Globus pallidus (tissue), 1 donor: ENCODE measurements around the gene STARD9.
"Not testable (repeated sequence)": the region's sequence is repeated elsewhere in the genome, so short reads cannot be mapped to it uniquely, and the experiment has no call there.

Experiments used
- DNase-seq: peaks from one replicate; pipeline ENCODE4 v3.0.0-alpha.2; 2015; ENCODE audit warnings: low spot score

The STARD9 gene

DNA sequence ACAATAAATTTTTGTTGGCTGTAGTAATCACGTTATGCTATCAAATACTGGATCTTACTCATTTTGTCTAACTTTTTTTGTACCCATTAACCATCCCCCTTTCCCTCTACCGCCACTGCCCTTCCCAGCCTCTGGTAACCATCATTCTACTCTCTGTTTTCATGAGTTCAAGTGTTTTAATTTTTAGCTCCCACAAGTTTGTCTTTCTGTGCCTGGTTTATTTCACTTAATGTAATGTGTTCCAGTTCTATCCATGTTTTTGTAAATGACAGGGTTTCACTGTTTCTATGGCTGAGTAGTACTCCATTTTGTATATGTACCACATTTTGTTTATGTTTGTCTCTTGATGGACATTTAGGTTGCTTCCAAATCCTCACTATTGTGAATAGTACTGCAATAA, 52.1 kb downstream of the STARD9 start:
- no peak for DNase-seq

DNA sequence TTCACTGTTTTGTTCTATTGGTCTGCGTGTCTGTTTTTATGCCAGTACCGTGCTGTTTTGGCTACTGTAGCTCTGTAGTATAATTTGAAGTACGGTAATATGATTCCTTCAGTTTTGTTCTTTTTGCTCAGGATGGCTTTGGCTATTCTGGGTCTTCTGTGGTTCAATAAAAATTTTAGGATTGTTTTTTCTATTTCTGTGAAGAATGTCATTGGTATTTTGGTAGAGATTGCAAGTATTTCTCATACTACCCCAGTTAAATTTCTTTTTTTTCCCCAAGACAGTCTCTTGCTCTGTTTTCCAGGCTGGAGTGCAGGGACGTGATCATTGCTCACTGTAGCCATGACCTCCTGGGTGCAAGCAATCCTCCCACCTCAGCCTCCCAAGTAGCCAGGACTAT, 53.4 kb downstream of the STARD9 start:
- no peak for DNase-seq

DNA sequence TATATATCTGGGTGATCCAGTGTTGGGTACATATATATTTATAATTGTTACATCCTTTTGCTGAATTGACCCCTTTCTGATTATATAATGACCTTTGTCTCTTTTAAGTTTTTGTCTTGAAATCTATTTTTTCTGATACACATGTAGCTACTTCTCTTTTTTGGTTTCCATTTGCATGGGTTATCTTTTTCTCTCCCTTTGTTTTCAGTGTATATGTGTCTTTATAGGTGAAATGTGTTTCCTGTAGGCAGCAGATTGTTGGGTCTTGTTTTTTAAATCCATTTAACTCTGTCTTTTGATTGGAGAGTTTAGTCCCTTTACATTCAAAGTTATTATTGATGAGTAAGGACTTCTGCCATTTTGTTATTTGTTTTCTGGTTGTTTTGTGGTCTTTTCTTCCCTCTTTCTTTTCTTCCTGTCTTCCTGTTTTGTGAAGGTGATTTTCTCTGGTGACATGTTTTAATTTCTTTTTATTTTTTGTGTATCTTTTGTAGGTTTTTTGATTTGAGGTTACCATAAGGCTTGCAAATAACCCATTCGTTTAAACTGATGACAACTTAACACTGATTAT, 56.8 kb downstream of the STARD9 start:
- DNase-seq = no peak

DNA sequence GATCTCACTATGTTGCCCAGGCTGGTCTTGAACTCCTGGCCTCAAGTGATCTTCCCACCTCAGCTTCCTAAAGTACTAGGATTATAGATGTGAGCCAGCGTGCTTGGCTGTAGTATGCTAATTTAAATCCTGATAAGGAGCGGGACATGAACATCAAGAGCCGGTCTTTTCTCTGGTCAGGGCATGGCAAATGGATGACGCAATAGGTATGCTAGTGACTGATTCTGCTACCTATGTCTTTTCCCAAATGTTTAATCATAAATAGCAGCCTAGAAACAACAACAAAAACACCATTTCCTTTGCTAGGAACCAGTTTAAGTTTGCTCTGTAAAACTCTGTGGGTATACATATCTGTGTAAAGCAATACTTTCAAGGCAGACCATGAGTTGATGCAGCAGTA, 64.7 kb downstream of the STARD9 start:
- no peak for DNase-seq

DNA sequence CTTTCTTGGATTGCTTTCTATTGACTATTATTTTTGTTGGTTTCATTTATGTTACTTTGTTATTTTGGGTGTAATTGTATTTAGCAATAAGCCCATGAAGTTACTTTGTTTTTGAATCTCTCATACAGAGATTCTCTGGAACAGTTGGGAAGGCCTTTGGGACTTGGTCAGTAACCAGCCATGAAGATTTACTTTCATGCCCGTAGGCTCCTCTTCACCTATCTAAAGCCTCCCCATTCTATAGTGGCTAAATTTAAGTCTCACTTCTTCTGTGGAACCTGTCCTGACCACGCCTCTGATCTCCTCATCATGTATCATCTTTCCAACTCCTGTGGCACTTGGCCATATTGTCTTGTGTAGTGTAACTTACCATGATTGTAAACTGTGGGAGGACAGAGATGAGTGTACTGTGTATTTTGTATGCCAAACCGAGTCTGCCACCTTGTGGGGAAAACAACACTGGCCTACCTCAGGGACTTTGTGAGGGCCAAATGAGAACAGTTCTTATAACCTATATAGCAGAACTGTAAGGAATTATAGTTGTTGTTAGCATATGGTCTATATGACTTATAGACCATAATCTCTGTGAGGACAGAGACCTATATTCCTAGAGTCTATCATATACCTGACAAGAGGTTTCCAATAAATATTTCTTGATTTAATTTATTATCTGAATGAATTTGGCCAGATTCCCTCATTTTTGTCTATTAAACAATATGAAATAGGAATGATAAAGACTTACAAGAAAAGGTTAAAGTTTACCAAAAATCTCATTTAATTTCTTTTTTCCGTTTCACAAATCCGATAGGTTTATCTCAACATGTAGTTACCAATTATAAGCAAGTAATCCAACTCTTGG, 75.0 kb downstream of the STARD9 start:
- DNase-seq = peak; percentile 75

DNA sequence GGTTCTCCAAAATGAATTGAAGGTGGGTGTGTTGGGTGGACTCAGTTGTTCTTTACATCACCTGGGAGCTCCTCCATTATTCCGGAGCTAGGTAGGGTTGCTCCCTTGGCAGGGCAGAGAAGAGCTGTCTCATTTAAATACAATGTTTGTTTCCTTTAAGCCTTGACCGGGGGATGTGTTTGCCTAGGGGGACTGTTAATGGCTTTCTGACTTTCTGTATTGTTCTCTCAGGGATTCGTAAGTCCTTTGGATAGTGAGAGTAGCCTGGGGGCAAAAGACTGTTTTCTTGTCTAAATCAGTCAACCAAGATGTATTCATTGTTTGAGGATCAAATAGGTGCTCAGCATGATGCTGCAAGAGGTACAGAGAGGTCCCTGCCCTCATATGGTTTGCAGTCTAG, 90.4 kb downstream of the STARD9 start:
- DNase-seq = no peak

DNA sequence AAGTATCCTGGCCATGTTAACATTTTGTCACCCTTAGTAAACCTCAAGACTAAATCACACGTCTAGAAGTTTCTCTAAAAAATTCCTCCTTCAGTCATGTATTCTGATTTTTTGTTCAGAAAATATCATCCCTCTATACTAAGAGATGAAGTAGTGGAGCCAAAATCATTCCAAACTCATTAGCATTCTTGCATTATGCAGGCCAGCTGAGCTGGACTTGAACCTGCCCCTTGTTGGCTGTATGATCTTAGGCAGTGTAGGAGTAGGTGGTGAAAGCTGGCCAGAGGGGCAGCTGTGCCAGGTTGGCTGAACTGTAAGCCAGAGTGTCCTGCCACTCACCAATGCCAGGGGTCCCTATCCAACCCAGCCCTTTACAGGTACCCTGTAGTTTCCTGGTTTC, 92.4 kb downstream of the STARD9 start:
- DNase-seq = no peak

DNA sequence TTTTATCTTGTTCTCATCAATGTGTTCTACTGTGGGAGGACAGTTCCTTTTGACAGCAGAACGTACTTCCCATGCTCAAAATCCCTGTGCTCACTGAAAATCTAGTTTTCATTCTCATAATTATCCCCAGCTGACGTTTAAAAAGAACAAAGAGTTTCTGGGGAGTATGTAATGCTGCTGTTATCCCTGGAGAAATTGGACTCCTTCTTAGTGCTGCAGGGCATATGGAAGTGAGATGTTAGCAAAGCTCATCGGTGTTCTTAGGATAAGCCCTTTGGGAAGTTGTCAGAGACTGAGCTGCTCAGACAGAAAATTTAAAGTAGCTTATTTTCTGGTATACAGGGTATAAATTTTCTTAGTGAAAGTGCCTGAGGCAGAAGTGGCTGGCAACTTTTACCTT, 95.0 kb downstream of the STARD9 start:
- DNase-seq = no peak

DNA sequence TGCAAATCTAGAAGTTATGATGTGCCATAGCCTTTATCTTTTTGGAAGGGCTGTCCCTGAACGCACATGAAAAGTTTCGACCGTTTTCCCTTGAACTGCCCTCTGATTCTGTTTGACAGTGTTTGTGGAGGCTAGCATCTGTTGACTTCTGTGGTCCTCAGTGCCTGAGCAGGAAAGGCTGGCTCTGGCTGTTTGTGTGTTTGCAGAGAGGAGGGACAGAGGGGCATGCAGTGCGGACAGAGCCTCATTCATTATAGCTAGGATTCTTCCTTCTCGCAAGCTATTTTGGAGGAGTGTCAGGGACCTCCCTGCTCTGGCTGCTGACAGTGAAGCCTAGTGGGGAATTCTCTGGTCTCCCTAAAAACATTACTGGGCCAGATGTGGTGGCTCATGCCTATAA, 97.0 kb downstream of the STARD9 start:
- DNase-seq = peak; percentile 49

DNA sequence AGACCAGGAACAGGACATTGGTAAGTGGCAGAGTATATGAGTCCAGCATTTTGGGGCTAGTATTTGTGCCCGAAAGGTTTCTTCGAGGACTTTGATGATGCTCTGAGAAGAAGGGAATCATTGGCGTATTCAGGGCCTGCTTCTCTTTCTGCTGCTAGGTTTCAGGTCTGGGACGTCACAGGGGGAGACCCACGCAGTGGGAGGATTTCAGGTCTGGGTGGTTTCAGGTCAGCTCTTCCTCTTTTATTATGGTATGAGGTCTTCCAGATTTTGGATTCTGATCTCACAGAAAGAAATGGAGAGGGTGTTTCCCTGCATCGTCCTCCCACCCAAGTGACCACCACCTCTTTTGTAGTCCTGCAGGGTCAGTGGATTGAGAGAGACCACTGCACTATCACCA, 99.1 kb downstream of the STARD9 start:
- no peak for DNase-seq

DNA sequence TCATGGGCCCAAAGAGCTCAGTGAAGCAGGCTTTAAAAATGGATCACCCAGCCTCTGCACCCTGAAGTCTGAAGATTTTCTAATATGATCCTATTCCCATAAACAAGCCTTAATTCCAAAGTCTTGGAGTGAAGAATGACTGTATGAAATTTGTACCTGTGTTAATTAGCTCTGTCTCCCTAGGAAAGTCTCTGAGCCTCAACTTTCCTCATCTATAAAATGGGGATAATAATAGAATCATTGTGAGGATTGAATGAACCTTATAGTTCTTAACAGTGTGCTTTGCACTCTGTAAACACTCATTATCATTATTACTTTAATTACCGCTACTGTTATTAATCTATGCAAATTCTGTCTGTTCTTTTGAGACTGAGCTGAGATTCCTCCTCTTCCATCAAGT, 99.6 kb downstream of the STARD9 start:
- DNase-seq = no peak

DNA sequence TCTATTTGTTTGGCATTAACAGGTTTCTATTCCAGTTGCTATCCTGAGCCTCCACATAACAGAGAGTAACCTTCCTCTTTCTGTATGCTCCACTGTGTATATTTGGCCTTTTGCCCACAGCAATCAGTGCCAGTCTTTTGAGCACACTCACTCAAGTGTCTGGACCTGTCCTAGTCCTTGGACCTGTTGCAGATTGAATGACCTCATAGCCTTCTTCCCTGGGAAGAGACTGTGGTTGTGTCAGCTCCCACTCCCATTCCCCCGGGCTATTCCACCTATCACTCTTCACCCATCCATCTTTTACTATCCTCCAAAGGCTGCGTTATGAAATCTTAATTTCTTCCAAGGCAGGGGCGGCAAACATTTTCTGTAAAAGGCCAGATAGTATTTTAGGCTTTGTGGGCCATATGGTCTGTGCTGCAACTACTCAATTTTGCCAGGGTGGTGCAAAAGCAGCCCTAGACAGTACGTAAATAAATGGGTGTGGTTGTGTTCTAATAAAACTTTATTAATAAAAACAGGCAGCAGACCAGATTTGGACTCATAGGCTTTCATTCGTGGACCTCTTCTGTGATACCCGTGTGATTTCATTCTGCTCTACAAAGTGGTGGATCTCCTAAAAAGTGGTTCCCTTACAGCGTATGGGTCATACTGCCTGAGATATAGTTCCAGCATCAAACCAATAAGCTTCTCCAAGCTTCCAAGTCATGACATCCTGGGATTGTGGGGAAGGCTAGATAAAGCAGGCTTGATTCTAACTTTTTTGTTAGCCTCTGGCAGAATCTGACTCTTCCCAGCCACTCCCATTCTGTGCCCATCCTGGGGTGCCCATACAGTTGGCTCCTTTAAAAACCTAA, 104.1 kb downstream of the STARD9 start:
- no peak for DNase-seq

DNA sequence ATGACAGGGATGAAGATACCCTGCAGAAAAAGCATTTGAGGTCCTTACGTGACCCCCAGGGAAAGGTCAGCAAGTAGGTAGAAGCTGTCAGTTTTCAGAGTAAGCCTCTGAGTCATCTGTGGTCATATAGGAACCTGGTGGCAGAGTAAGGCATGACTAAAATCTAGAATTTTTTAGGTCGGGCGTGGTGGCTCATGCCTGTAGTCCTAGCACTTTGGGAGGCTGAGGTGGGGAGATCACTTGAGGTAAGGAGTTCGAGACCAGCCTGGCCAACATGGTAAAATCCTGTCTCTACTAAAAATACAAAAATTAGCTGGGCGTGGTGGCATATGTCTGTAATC, 104.7 kb downstream of the STARD9 start:
- DNase-seq = not testable (repeated sequence)

DNA sequence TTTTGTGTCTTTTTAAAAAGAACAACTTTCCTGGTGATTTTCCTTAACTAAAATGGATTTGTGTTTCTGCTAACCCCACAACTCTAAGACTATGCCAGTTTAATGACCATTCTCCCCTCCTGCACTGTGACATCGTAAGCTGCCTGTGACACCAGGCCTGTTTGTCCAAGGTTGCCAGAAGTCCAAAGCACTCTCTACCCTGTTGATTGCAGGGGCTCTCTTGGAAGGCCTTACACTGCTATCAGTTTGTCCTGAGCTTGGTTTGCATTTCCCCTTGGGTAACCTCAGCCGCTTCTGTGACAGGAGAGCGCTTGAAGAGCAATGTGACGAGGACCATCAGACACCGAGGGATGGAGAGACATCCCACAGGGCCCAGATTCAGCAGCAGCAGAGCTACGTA, 105.7 kb downstream of the STARD9 start:
- no peak for DNase-seq

DNA sequence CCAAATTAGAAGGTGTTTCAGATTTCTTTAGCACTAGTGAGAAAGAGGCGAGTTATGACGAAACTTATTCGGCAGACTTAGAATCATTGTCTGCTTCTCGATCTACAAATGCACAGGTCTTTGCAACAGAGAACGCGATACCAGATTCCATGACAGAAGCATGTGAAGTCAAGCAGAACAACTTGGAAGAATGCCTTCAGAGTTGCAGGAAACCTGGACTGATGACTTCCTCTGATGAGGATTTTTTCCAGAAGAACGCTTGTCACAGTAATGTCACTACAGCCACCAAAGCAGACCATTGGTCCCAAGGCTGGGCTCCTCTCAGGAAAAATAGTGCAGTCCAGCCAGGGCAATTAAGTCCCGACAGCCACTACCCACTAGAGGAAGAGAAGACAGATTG, 110.9 kb downstream of the STARD9 start:
- DNase-seq = no peak

DNA sequence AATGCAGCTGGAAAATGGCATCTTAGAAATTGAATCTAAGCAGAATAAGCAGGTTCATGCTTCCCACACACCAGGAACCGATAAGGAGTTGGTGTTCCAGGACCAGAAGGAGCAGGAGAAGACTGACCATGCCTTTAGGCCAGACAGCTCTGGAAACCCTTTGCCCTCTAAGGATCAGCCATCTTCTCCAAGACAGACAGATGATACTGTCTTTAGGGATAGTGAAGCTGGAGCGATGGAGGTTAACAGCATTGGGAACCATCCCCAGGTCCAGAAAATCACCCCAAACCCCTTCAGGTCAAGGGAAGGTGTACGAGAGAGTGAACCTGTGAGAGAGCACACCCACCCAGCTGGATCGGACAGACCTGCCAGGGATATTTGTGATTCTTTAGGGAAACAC, 112.3 kb downstream of the STARD9 start:
- no peak for DNase-seq

DNA sequence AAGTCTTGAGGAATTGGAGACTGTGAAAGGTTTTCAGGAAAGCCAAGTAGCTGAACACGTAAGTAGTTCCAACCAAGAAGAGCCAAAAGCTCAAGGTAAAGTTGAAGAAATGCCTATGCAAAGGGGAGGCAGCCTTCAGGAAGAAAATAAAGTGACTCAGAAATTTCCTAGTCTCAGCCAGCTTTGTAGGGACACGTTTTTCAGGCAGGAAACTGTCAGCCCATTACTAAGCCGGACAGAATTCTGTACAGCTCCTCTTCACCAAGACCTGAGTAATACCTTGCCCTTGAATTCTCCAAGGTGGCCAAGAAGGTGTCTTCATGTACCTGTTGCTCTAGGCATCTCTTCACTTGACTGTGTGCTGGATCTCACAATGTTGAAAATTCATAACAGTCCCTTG, 112.9 kb downstream of the STARD9 start:
- DNase-seq = no peak

DNA sequence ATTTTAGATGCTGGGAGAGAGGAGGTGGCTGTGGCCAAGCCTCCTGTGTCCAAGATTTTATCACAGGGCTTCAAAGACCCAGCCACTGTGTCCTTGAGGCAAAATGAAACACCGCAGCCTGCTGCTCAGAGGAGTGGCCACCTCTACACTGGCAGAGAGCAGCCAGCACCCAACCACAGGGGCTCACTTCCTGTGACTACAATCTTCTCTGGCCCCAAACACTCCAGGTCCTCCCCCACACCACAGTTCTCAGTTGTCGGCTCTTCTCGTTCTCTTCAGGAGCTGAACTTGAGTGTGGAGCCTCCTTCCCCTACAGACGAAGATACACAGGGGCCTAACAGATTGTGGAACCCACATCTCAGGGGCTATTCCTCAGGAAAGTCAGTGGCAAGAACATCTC, 115.9 kb downstream of the STARD9 start:
- DNase-seq = no peak

DNA sequence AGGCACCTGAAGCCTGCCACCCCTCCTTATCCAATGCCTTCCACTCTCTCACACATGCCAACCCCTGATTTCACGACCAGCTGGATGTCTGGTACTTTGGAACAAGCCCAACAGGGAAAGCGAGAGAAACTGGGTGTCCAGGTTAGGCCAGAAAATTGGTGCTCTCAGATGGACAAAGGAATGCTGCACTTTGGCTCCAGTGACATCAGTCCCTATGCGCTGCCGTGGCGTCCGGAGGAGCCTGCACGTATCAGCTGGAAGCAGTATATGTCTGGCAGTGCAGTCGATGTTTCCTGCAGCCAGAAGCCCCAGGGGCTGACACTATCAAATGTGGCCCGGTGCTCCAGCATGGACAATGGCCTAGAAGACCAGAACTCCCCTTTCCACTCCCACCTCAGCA, 116.4 kb downstream of the STARD9 start:
- no peak for DNase-seq

DNA sequence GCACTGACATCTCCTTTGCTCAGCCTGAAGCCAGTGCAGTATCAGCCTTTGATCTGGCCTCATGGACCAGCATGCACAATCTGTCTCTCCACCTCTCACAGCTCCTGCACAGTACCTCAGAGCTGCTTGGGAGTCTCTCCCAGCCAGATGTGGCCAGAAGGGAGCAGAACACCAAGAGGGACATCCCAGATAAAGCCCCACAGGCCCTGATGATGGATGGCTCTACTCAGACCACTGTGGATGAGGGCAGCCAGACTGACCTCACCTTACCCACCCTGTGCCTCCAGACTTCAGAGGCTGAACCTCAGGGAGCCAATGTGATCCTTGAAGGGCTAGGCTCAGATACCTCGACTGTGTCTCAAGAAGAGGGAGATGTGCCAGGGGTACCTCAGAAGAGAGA, 117.1 kb downstream of the STARD9 start:
- no peak for DNase-seq

DNA sequence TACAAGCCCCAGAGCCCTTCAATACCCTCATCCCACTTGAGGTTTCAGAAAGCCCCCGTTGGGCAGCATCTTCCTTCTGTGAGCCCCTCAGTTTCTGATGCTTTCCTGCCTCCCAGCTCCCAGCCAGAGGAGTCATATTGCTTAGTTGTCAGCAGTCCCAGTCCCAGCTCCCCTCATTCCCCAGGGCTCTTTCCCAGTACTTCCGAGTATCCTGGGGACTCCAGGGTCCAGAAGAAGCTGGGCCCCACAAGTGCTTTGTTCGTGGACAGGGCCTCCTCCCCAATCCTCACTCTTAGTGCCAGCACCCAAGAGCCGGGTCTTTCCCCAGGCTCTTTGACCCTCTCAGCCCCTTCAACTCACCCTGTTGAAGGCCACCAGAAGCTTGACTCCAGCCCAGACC, 117.6 kb downstream of the STARD9 start:
- no peak for DNase-seq

DNA sequence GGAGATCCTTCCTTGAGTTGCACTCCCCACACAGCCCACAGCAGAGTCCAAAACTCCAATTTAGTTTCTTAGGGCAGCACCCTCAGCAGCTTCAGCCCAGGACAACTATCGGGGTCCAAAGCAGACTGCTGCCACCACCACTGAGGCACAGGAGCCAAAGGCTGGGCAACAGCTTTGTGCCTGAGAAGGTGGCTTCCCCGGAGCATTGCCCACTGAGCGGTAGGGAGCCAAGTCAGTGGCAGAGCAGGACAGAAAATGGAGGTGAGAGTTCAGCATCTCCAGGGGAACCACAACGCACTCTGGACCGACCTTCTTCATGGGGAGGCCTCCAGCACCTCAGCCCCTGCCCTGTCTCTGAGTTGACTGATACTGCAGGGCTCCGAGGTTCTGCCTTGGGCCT, 118.1 kb downstream of the STARD9 start:
- DNase-seq = no peak

DNA sequence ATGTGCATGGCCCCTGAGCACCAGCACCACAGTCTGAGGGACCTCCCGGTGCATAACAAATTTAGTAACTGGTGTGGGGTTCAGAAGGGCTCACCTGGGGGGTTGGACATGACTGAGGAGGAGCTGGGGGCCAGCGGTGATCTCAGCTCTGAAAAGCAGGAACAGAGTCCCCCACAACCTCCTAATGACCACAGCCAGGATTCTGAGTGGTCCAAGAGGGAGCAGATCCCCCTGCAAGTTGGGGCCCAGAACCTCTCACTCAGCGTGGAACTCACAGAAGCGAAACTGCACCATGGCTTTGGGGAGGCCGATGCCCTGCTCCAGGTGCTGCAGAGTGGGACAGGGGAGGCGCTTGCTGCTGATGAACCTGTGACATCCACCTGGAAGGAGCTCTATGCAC, 118.5 kb downstream of the STARD9 start:
- no peak for DNase-seq
